Activated naive CD8-positive, alpha-beta T cell treated with anti-CD3 and anti-CD28 coated beads, Interleukin-2, amount 10 ng/mL, durations not matched to agents 7 days and 5 days (primary cell): ENCODE data around the gene APOBEC3C. TPM values are rescaled to one million over a fixed set of nuclear protein-coding genes. Genes with fewer than 3 reads are reported as not detected.
"Not testable (repeated sequence)": the region's sequence is repeated elsewhere in the genome, so short reads cannot be mapped to it uniquely, and the experiment has no call there.

Experiments
- ATAC-seq: fragments of 150-1000 bp; cut with Tn5 transposase; one replicate; pipeline ENCODE4 v1.10.0; 2021; ENCODE audit warnings: low read depth, moderate library complexity
- POLR2A ChIA-PET: fragments of 350-600 bp; sonication (Branson Sonifier 250); formaldehyde crosslinking; loops from one replicate; lab custom pipeline; 2021; ENCODE audit warnings: antibody characterized with exemption; lab: Charles Lee
- DNase-seq: peaks from one replicate; pipeline ENCODE4 v3.0.0; 2021
- H3K27ac Mint-ChIP-seq: one replicate; pipeline ENCODE4 v1.8.0; 2022; ENCODE audit warnings: mild to moderate bottlenecking, mixed read lengths
- H3K27me3 Mint-ChIP-seq: one replicate; pipeline ENCODE4 v1.8.0; 2022; ENCODE audit warnings: mild to moderate bottlenecking, moderate library complexity, mixed read lengths
- H3K36me3 Mint-ChIP-seq: one replicate; pipeline ENCODE4 v1.8.0; 2021; ENCODE audit warnings: mild to moderate bottlenecking, mixed read lengths
- H3K4me1 Mint-ChIP-seq: one replicate; pipeline ENCODE4 v1.8.0; 2021; ENCODE audit warnings: mixed read lengths
- H3K4me3 Mint-ChIP-seq: one replicate; pipeline ENCODE4 v1.8.0; 2022; ENCODE audit warnings: mild to moderate bottlenecking, moderate library complexity, mixed read lengths
- H3K9me3 Mint-ChIP-seq: one replicate; pipeline ENCODE4 v1.8.0; 2021; ENCODE audit warnings: mixed read lengths
- total RNA-seq, 2 experiments: library from RNA; stranded (reverse); gene quantifications; one replicate each; pipeline ENCODE4 v1.2.3, GENCODE V29; 2021

APOBEC3C gene
- total RNA-seq, 2 experiments from 2014 or later, result 120 to 124 TPM

DNA sequence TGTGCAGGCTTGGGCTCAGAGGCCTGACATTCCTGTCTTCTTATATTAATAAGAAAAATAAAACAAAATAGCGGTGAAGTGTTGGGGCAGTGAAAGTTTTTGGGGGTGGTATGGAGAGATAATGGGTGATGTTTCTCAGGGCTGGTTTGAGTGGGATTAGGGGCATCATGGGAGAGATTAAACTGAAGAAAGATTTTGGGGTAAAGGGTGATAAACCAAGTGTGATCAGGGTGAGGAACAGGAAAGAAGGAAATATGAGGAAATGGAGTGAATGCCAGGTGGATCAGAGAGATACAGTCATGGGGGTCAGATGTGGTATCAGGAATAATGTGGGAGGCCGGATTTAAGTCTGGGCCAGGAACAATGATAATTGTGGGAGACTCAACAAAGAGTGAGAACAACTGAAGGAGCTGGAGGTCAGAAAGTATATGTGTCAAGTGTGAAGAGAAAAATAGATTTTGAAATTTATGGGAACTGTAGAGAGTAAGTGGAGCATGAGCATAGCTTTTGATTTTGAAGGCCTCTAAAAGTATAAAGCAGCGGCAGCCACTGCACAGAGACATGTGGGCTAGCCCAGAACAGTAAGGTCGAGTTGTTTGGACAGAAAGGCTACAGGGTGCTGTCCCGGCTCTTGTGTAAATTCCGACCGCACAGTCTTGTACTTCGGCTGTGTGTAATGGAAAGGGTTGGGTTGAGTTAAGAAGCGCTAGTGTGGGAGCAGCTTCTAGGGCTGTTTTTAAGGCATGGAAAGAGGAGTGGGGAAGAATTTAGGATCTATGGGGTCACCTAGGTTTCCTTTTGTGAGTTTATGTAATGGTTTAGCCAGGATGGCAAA is 52.6 kb downstream of the APOBEC3C start:
- H3K4me3 Mint-ChIP-seq, H3K27ac Mint-ChIP-seq, H3K27me3 Mint-ChIP-seq, H3K4me1 Mint-ChIP-seq, DNase-seq, H3K9me3 Mint-ChIP-seq, H3K36me3 Mint-ChIP-seq, ATAC-seq: not testable (repeated sequence)
- POLR2A ChIA-PET, result interaction anchor here (1.4 kb wide), 1 partner anchor 28 kb away, joined by 5 read pairs; no protein-coding TSS in a partner anchor

DNA sequence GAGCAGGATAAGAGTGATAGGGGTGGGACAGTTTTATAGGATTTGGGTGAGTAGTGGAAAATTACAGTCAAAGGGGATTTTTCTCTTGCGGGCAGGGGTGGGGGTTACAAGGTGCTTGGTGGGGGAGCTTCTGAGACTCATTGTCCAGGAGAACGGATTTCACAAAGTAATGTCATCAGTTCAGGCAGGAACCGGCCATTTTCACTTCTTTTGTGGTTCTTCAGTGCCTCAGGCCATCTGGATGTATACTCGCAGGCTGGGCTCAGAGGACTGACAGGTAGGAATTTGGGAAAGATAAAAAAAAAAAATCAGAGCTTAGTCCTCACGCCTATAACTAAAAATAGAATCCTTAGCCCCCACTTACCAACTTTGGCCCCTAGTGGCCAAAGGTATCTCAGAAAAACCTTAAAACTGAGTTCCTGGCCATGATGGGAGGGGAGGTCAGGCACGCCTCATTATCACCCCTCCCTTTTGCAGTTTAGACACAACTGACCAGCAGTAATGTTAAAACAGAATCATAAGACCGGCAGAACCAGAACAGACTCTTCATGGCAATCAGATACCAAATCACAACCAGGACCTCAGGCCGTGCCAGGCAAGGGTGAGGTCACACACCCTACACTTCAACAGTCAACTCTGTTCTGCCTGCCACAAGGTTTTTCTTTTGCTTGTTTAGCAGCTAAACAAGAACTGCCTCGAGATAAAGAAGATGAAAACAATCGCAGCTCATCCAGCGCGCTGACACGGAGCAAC is 54.2 kb downstream of the APOBEC3C start:
- no peaks in the 10 kb centered on the region for H3K9me3 Mint-ChIP-seq
- H3K36me3 Mint-ChIP-seq, result no peaks in the 10 kb centered on the region
- no peak overlapping the region for H3K27ac Mint-ChIP-seq
- no peak for DNase-seq
- peaks cover 2% of the 10 kb centered on the region for H3K27me3 Mint-ChIP-seq
- H3K4me3 Mint-ChIP-seq, result no peak overlapping the region
- ATAC-seq, result no peak
- peaks cover 7% of the 10 kb centered on the region for H3K4me1 Mint-ChIP-seq
- POLR2A ChIA-PET, result interaction anchor here (1.4 kb wide), 1 partner anchor 26 kb away, joined by 5 read pairs; no protein-coding TSS in a partner anchor

Other genes starting within 250 kb of the APOBEC3C start
- 10 to 100 TPM in 1 of 2 experiments, 1 to 10 TPM in 1; 9.3 to 12.0 TPM for gene DNAL4, start 220.1 kb upstream of the APOBEC3C start, total RNA-seq
- gene NPTXR, start 170.2 kb upstream of the APOBEC3C start, total RNA-seq, result 1 to 10 TPM; 5.9 to 6.8 TPM
- 10 to 100 TPM; 66.0 to 66.4 TPM for gene CBX6, start 142.0 kb upstream of the APOBEC3C start, total RNA-seq
- not detected for gene APOBEC3A, start 56.6 kb upstream of the APOBEC3C start, total RNA-seq
- gene APOBEC3B, start 31.9 kb upstream of the APOBEC3C start, total RNA-seq, result 1 to 10 TPM; 7.1 to 7.2 TPM
- 10 to 100 TPM; 46.8 to 47.4 TPM for gene APOBEC3D, start 6.9 kb downstream of the APOBEC3C start, total RNA-seq
- 10 to 100 TPM; 41.4 to 45.1 TPM for gene APOBEC3F, start 26.6 kb downstream of the APOBEC3C start, total RNA-seq
- gene APOBEC3G, start 63.0 kb downstream of the APOBEC3C start, total RNA-seq, result 100 to 1,000 TPM; 116 to 118 TPM
- 10 to 100 TPM; 75.5 to 84.9 TPM for gene APOBEC3H, start 83.0 kb downstream of the APOBEC3C start, total RNA-seq
- gene CBX7, start 138.4 kb downstream of the APOBEC3C start, total RNA-seq, result 10 to 100 TPM; 64.2 to 71.3 TPM
- 1 to 10 TPM; 7.2 to 7.9 TPM for gene PDGFB, start 230.7 kb downstream of the APOBEC3C start, total RNA-seq